H1 (cell line): Measurements from ENCODE around the gene NTRK2. TPM values are rescaled to one million over a fixed set of nuclear protein-coding genes. Genes with fewer than 3 reads are reported as not detected.

ENCODE experiments used
- CEBPB ChIP-seq: IDR thresholded peaks from 2 replicates; pipeline ENCODE4 v1.6.1; 2012; ENCODE audit warnings: low read depth, low read length
- SIN3A ChIP-seq, 2 experiments: IDR thresholded peaks in 1 of 2; conservative IDR thresholded peaks in 1 of 2; 2 replicates each; pipeline ENCODE4 v1.6.1; 2011 to 2012; ENCODE audit warnings: low read length in 2 of 2, improper control_type of control experiment in 1 of 2, low read depth in 1 of 2, mild to moderate bottlenecking in 1 of 2
- polyA plus RNA-seq, 7 experiments: library from polyadenylated mRNA; depleted of rRNA in 3 of 7; stranded (reverse) in 5 of 7; unstranded in 2 of 7; fragments of >200 nt in 5 of 7; fragments of 200-250 nt in 2 of 7; gene quantifications; 1 replicate in 5 of 7; 2 replicates in 1 of 7; 4 replicates in 1 of 7; pipeline versions ENCODE4 v1.2.1 to v1.2.3, GENCODE V29; 2011 to 2013; ENCODE audit warnings: missing spikeins in 2 of 7, mixed read lengths in 2 of 7
- total RNA-seq: library from RNA; stranded (reverse); fragmentation: NEBNext Ultra II Directional; extraction: Animal tissue kit (Norgen Biotek cat#: 25700); gene quantifications from 2 replicates; pipeline ENCODE4 v1.2.1, GENCODE V29; 2021

Gene NTRK2
- total and polyA plus RNA-seq, 2 of the 8 experiments (the other 6 are each of a cell fraction or from before 2014, with no cell fraction given): 0.03 to 0.04 TPM

- no peak for TF ChIP-seq SIN3A (conservative IDR thresholded peaks at IDR 0.05 in 1 of 2, IDR thresholded peaks at IDR 0.05 in 1 of 2; ENCODE audit: low read depth in 1 of 2, low read length in 2 of 2)
- TF ChIP-seq CEBPB: no peak
Observed at GRCh38 chr9:84866396-84867175, 197.1 kb downstream of the NTRK2 start (continued).
